GDM1 (cell line): ENCODE results near the gene HSF2BP.
"Not testable (repeated sequence)": the region's sequence is repeated elsewhere in the genome, so short reads cannot be mapped to it uniquely, and the experiment has no call there.

Source experiments
- DNase-seq: peaks from one replicate; lab custom pipeline; 2025; lab: John Stamatoyannopoulos, UW

HSF2BP gene

DNA sequence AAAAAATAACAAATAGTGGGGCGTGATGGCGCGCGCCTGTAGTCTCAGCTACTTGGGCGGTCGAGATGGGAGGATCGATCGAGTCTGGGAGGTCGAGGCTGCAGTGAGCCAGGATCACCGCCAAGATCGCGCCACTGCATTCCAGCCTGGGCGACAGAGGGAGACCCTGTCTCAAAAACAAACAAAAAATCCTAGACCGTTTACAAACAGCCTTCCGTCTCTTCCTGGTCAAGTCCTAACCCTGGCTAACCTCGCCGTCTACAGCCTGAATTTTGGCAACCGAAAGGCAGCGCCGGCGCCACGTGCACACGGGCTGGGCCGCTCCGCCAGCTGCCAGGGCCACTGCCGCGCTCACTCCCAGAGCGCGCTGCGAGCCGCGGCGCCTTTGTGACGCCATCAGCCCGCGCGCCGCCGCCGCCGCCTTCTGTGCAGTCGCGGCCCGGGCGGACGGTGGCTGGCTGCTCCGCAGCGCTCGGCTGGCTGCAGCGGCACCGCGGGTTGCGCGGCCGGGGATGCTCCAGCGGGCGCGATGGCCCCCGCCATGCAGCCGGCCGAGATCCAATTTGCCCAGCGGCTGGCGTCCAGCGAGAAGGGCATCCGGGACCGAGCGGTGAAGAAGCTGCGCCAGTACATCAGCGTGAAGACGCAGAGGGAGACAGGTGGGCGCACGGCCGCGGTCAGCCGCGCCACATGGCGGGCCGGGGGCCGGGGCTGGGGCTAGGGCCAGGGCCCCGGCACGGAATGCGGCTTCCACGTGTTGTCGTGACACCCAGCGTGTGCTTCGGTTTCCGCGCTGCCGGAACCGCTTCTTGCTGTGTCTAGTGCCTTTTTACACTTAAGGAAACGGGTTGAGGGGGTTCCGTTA lies at the start of gene HSF2BP, which contains the start of gene RRP1B:
Gene HSF2BP, minus strand, starts transcription at position 353 of the 865 bp plus-strand sequence. CDS start 1,392 bp downstream, outside the sequence.
Gene RRP1B, plus strand, starts transcription at position 425 of the 865 bp plus-strand sequence. Its CDS starts 105 bp downstream, at position 530.
- DNase-seq, result peak; percentile 80

GRCh38 chr21:43708745-43709381 lies 49.6 kb upstream of the HSF2BP start:
- no peak for DNase-seq

GRCh38 chr21:43707462-43707861 lies 48.2 kb upstream of the HSF2BP start:
- no peak for DNase-seq

DNA sequence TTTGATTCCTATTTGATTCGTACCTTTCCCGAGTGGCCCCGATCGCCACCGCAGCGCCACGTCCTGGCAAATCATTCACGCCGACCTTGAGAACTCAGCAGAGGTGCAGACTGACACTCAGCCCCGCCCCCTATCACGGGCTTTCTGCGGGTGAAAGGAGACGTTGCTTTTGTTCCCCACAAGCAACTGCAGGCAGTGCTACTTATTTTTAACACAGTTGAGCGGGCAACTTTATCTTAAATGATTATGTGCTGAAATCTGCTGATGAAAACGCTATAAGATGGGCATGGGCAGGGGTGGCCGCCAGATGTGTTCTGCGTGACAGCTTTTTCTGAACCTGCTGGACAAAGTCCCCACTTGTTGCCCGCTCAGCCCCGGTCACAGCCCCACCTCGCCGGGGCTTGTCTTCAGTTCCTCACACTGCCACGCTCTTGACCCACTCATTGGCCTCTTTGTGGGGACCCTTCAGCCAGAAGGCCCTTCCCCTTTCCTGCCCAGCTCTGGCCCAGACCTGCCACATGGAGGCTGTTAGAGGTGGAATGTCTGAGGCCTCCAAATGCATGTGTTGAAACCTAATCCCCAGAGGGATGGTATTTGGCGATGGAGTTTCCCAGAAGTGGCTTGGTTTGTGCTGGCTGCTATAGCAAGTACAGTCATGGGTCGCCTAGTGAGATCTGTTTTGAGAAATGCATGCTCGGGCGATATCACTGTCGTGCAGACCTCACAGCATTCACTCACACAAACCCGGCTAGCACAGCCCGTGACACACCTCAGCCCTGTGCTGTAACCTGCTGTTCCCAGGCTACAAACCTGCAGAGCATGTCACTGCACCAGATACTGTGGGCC lies 44.0 kb upstream of the HSF2BP start:
- no peak for DNase-seq

GRCh38 chr21:43702785-43703034 lies 43.4 kb upstream of the HSF2BP start:
- DNase-seq, result no peak

- no peak for DNase-seq
These were observed 42.9 kb upstream of the HSF2BP start for GRCh38 chr21:43701936-43702784.

- no peak for DNase-seq
These were observed 40.8 kb upstream of the HSF2BP start for GRCh38 chr21:43699933-43700599.

- DNase-seq, result not testable (repeated sequence)
These were observed 40.1 kb upstream of the HSF2BP start for GRCh38 chr21:43699492-43699777.

- DNase-seq, result no peak
These were observed 38.7 kb upstream of the HSF2BP start for GRCh38 chr21:43697758-43698643.

DNA sequence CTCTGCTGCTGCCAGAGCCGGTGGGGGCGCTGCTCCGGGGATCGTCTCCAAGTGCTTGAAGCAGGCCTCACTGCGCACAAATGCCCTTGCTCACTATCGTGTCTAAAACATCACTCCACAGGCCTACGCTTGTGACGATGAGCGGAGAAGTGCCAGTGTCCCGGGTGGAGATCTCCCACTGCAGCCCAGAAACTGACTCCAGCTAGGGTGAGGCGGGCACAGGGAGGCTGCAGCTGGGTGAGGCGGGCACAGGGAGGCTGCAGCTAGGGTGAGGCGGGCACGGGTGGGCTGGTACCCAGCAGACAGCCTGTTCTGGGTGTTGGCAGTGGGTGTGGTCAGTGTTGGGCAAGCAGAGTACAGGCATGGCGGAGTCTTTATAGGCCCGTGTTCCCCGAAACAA lies 36.9 kb upstream of the HSF2BP start:
- no peak for DNase-seq

DNA sequence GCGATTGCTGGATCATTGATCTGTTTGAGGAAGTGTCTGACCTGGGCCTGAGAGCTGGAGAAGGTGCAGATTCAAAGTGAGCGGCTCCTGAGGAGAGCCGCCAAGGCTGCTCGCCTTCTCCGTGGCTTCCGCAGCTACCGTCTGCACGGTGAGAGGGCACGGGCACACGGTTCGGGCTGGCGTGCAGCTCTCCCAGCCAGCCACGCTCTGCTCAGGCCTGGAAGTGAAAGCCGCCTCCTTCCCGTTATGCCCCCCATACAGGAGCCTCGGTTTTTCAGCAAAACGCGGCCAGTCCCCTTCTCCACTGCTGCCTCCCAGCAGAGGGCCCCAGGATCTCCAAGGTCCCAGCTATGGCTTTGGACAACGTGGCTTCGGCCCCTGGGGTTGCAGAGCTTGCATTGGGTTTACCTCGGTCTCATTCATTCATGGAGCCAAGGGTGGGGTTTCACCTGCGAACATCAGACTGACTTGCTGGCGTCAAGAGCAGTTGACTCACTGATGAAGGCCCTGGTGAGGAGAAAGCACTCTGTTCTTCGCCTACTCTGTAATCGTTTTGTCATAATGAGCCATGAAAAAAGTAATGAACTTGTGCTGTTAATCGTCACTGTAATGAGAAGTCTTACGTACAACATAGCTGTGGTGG lies 35.3 kb upstream of the HSF2BP start:
- no peak for DNase-seq

GRCh38 chr21:43693981-43694380 lies 34.7 kb upstream of the HSF2BP start:
- no peak for DNase-seq

DNA sequence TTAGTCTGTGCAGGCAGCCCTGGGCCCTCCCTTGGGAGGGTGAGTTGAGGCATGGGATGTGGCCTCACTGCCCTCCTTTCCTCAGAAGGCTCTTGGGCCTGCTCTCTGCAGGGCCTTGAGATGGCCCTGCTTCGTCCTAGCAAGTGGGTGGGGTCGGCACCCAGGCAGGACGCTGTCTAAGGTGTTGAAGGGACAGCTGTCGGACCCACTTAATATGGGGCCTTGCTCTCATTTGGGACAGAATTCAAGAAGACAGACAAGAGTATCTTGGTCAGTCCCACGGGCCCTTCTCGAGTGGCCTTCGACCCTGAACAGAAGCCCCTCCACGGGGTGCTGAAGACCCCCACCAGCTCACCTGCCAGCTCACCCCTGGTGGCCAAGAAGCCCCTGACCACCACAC lies 33.7 kb upstream of the HSF2BP start:
- DNase-seq, result no peak

DNA sequence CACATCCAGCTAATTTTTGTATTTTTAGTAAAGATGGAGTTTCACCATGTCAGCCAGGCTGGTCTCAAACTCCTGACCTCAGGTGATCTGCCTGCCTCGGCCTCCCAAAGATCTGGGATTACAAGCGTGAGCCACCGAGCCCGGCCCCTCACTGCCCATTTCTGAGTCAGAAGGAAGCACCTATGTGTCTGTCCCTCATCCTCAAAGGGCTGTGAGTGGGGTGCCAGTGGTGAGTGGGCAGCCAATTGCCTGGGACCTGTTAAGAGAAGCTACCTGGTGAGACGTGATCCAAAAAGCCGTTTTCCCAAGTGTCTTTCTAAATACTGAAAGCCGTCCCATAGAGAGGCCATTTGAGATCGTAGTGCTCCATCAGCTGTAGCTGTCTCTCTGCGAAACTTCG lies 32.5 kb upstream of the HSF2BP start:
- DNase-seq, result no peak

GRCh38 chr21:43691086-43691795 lies 32.0 kb upstream of the HSF2BP start:
- no peak for DNase-seq

- no peak for DNase-seq
These were observed 31.1 kb upstream of the HSF2BP start for GRCh38 chr21:43690346-43690745.

DNA sequence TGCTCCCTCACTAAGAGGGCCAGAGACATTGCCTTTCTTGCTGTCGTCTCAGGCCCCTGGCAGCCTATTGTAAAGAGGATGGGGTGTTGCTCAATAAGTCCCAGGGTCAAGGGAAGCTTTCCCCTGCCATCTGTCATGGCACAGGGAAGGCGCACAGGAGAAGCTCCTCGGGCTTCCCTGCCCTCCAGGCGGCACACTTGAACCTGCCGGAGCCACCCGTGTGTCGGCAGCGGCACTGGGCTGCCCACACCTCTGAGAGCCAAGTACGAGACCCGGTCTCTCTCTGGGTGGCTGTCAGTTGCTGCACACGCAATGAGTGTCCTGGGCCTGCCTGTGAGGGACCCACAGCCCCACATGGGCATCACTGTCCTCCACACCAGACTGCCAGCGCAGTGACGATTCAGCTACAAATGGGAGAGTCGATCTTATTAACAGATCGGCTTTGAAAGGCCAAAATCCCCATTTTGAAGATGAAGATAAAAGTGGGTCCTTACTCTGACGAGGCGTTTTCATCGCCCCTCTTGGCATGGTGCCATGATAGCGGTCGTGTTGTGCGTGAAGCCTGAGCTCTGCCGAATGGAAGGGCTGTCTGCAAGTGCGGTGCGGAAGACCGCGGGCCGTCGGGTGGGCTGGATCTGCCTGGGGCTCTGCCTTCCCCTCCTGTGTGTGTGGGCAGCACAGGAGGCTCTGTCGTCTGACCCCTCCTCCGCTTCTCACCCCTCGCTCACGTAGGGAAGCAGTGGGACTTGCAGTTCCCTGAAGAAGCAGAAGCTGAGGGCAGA lies 30.5 kb upstream of the HSF2BP start:
- no peak for DNase-seq

DNA sequence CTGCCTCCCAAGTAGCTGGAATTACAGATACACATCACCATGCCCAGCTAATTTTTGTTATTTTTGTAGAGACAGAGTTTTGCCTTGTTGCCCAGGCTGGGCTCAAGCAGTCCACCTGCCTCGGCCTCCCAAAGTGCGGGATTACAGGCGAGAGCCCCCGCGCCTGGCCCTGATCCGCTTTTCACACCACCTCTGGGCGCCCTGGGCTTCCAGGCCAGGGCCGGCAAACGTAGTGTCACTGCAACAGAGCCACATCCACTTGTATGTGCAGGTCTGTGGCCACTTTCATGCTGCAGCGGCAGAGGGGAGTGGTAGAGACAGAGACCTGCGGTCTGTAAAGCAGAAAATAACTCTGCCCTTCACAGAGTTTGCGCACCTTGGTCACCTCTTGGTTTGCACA lies 29.6 kb upstream of the HSF2BP start:
- no peak for DNase-seq
